K562 (cell line): ENCODE results near the gene VRK1. TPM values are rescaled to one million over a fixed set of nuclear protein-coding genes. Genes with fewer than 3 reads are reported as not detected.
A peak's percentile ranks its signal among the peaks of the same experiment; 100 is the strongest.

Experiments used
- CBFA2T2 ChIP-seq: fragments of 450-650 bp; conservative IDR thresholded peaks from 2 replicates; pipeline ENCODE4 v1.6.1; 2017; ENCODE audit warnings: mild to moderate bottlenecking
- CREB3L1 ChIP-seq: fragments of 450-650 bp; IDR thresholded peaks from 2 replicates; pipeline ENCODE4 v1.6.1; 2014; ENCODE audit warnings: low read depth, mild to moderate bottlenecking, moderate library complexity, borderline replicate concordance
- E2F6 ChIP-seq, 2 experiments: IDR thresholded peaks; 2 replicates each; pipeline ENCODE4 v1.6.1; 2011; ENCODE audit warnings: borderline replicate concordance in 1 of 2, control low read depth in 1 of 2, low read depth in 1 of 2, low read length in 1 of 2, mild to moderate bottlenecking in 1 of 2, mixed read lengths in 1 of 2, moderate library complexity in 1 of 2; ENCODE audit not compliant: insufficient read depth in 1 of 2, insufficient read length in 1 of 2, poor library complexity in 1 of 2, severe bottlenecking in 1 of 2; ENCODE audit errors: extremely low read depth in 1 of 2
- E4F1 ChIP-seq: fragments of 250-450 bp; sonication (Bioruptor Pico); IDR thresholded peaks from 2 replicates; pipeline ENCODE4 v1.5.0; 2021; ENCODE audit warnings: mild to moderate bottlenecking, borderline replicate concordance
- ETV5 ChIP-seq: sonication (generic); formaldehyde crosslinking; IDR thresholded peaks from 2 replicates; pipeline ENCODE4 v1.4.0; 2020; ENCODE audit warnings: low read depth, mild to moderate bottlenecking, missing genetic modification reagents
- FOXK2 ChIP-seq, 2 experiments: fragments of 450-650 bp; IDR thresholded peaks in 1 of 2; conservative IDR thresholded peaks in 1 of 2; 2 replicates each; pipeline ENCODE4 v1.6.1; 2016; ENCODE audit warnings: low read depth in 2 of 2, mild to moderate bottlenecking in 1 of 2
- GTF3C2 ChIP-seq: IDR thresholded peaks from 3 replicates; pipeline ENCODE4 v1.6.1; 2011; ENCODE audit warnings: borderline replicate concordance, mild to moderate bottlenecking, moderate library complexity; ENCODE audit not compliant: insufficient read length; ENCODE audit errors: extremely low read depth
- L3MBTL2 ChIP-seq: fragments of 450-650 bp; IDR thresholded peaks from 2 replicates; pipeline ENCODE4 v1.6.1; 2016; ENCODE audit warnings: mild to moderate bottlenecking, moderate library complexity
- MBD2 ChIP-seq: sonication (generic); IDR thresholded peaks from 2 replicates; pipeline ENCODE4 v1.6.1; 2016; ENCODE audit warnings: low read depth, borderline replicate concordance
- MCM2 ChIP-seq: fragments of 450-650 bp; IDR thresholded peaks from 2 replicates; pipeline ENCODE4 v1.6.1; 2017; ENCODE audit warnings: low read depth, mild to moderate bottlenecking
- POLR3G ChIP-seq: IDR thresholded peaks from 2 replicates; pipeline ENCODE4 v1.6.1; 2011; ENCODE audit not compliant: insufficient read length, insufficient replicate concordance; ENCODE audit errors: extremely low read depth
- RUNX1 ChIP-seq: sonication (generic); IDR thresholded peaks from 2 replicates; pipeline ENCODE4 v1.6.1; 2016; ENCODE audit warnings: antibody characterized with exemption, low read depth
- SREBF1 ChIP-seq: fragments of 150-350 bp; IDR thresholded peaks from 2 replicates; pipeline ENCODE4 v1.6.1; 2014; ENCODE audit warnings: antibody characterized with exemption, low read depth, low read length, borderline replicate concordance
- TFAM ChIP-seq: fragments of 250-450 bp; sonication (Bioruptor Pico); conservative IDR thresholded peaks from 2 replicates; pipeline ENCODE4 v1.5.0; 2021; ENCODE audit warnings: mild to moderate bottlenecking, moderate library complexity
- TFE3 ChIP-seq: fragments of 450-650 bp; formaldehyde crosslinking; IDR thresholded peaks from 2 replicates; pipeline ENCODE4 v1.4.0; 2020; ENCODE audit warnings: mild to moderate bottlenecking, mixed read lengths
- ZNF263 ChIP-seq: sonication (generic); formaldehyde crosslinking; IDR thresholded peaks from 2 replicates; pipeline ENCODE4 v1.8.0; 2022; ENCODE audit warnings: mild to moderate bottlenecking, missing genetic modification reagents, borderline replicate concordance
- ZNF668 ChIP-seq: fragments of 250-450 bp; sonication (Bioruptor Pico); IDR thresholded peaks from 2 replicates; pipeline ENCODE4 v1.8.0; 2022; ENCODE audit warnings: mild to moderate bottlenecking, inconsistent platforms
- ZNF77 ChIP-seq: fragments of 250-450 bp; sonication (Bioruptor Pico); IDR thresholded peaks from 2 replicates; pipeline ENCODE4 v1.5.0; 2020
- polyA plus RNA-seq, 8 experiments: library from polyadenylated mRNA; depleted of rRNA in 4 of 8; stranded (reverse) in 5 of 8; unstranded in 3 of 8; fragments of >200 nt; fragmentation: Nextera tagmentation in 2 of 8; fragmentation: Illumina TruSeq in 1 of 8; extraction: Ambion mirVana in 2 of 8; extraction: Trizol in 1 of 8; gene quantifications; 2 replicates each; pipeline versions ENCODE4 v1.2.1 to v1.2.3, GENCODE V29; 2011 to 2014; ENCODE audit warnings: inconsistent platforms in 1 of 8, missing spikeins in 1 of 8
- total RNA-seq, 7 experiments: library from RNA; depleted of rRNA in 6 of 7; stranded (reverse); fragments of >200 nt in 6 of 7; fragmentation: Illumina TruSeq in 2 of 7; extraction: Trizol in 2 of 7; gene quantifications; 2 replicates each; pipeline versions ENCODE4 v1.2.1 to v1.2.3, GENCODE V29; 2011 to 2021; ENCODE audit warnings: low replicate concordance in 1 of 7

The VRK1 gene
- total and polyA plus RNA-seq, 9 of the 15 experiments (the other 6 are each of a cell fraction or from before 2014, with no cell fraction given), result 83.6 to 177 (median 116) TPM

- TF ChIP-seq E2F6 (IDR thresholded peaks at IDR 0.05; ENCODE audit: borderline replicate concordance in 1 of 2, extremely low read depth in 1 of 2, insufficient read depth in 1 of 2, insufficient read length in 1 of 2, low read depth in 1 of 2, low read length in 1 of 2, poor library complexity in 1 of 2, severe bottlenecking in 1 of 2) (no peak), ZNF668 (CRISPR knock-in tag) (no peak), RUNX1 (no peak), POLR3G (no peak), ZNF263 (CRISPR knock-in tag) (no peak), CREB3L1 (0 out of 2 replicates have a peak, but pooled peaks have one; percentile 30), TFAM (CRISPR knock-in tag) (no peak), GTF3C2 (no peak), TFE3 (CRISPR knock-in tag) (peak; percentile 58; the same call in 1 of the 2 replicates), MBD2 (peak; percentile 80), CBFA2T2 (peak; percentile 40; the same call in 1 of the 2 replicates), FOXK2 (conservative IDR thresholded peaks at IDR 0.05 in 1 of 2, IDR thresholded peaks at IDR 0.05 in 1 of 2; ENCODE audit: low read depth in 2 of 2) (peak in 1 of 2 experiments; percentile 35; a peak in 1 of 4 replicates), L3MBTL2 (0 out of 2 replicates have a peak, but pooled peaks have one; percentile 22), MCM2 (no peak), SREBF1 (no peak), ZNF77 (CRISPR knock-in tag) (no peak), E4F1 (CRISPR knock-in tag) (no peak), ETV5 (CRISPR knock-in tag) (no peak)
These were observed 34.5 kb upstream of the VRK1 start (continued) for GRCh38 chr14:96762650-96763049.
